HG02938 (cell line): ENCODE measurements around the gene DLG2.

ENCODE experiments used
- ATAC-seq: cut with Tn5 transposase; IDR thresholded peaks from one replicate; pipeline ENCODE4 v1.9.1; 2021; ENCODE audit warnings: mild to moderate bottlenecking, moderate library complexity; ENCODE audit not compliant: unreplicated experiment

Gene DLG2

DNA sequence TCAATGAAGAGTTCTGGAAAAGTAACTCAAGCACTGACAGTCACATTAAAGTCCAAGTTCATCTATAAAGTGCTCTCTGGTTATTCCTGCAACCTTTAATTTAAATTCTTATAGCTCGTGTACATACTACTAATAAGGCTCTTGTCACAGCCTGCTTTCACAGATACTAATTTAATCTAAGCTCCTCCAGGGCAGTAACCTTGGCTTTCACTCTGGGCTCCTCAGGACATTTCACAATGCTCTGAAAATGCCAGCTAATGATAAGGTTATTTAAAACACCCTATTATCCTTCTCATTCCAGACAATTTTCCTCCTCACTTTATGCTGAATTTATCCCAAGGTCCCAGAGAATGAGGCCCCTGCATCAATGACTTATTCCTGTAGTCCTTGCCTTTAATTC, 2098.3 kb downstream of the DLG2 start:
- ATAC-seq: no peak

DNA sequence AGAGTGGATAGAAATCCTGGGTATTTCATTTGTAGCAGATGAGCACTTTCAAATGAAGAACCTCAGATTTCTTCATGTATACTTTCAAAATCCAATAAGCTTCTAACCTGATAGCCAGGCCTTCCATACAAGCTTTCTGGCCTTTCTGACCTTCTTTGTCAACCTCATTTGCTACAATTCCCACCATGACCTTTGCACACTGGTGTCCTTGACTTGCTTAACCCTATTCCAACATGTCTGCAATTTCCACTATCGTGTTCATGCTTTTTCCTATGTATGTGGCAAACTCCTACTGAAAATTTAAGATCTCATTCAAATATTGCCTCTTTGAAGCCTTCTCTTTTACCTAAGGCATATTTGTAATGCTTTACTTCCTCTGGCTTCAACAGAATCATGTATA, 2098.9 kb downstream of the DLG2 start:
- ATAC-seq: no peak

DNA sequence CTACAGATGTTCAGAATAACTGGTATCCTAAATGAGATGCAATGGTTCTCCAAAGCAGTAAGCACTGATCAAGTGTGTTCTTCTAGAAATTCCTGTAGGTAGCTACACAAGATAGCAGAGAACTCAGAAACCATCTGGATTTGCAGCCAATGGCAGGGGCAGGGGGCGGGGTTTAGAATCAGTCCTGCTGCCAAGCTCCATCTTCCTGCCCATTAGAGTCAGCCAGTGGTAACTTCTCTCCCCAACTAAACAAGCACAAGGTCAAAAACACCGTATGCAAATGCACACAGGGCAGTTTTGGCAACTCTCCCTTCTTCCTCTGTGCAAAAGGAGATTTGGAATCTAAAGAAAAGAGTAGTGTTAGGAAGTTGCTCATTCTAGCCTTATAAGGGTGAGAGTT, 2103.5 kb downstream of the DLG2 start:
- ATAC-seq: no peak

DNA sequence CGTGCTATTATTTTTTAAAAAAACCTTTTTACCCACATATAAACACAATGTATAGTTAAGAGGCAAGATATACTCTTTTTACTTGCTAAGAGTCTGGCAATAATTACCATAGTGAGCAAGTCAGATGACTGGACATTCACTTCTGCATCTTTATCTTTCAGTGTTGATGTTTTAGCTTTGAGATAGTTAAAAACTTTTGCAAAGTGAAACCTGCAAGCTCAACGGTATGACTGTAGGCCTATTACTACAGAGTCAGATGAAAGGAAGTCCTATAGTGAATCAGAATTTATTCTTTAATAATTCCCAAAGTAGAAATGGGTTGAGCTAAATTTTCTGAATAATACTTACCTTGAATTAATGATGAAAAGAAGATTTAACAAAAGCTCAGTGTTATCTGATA, 2104.2 kb downstream of the DLG2 start:
- no peak for ATAC-seq

DNA sequence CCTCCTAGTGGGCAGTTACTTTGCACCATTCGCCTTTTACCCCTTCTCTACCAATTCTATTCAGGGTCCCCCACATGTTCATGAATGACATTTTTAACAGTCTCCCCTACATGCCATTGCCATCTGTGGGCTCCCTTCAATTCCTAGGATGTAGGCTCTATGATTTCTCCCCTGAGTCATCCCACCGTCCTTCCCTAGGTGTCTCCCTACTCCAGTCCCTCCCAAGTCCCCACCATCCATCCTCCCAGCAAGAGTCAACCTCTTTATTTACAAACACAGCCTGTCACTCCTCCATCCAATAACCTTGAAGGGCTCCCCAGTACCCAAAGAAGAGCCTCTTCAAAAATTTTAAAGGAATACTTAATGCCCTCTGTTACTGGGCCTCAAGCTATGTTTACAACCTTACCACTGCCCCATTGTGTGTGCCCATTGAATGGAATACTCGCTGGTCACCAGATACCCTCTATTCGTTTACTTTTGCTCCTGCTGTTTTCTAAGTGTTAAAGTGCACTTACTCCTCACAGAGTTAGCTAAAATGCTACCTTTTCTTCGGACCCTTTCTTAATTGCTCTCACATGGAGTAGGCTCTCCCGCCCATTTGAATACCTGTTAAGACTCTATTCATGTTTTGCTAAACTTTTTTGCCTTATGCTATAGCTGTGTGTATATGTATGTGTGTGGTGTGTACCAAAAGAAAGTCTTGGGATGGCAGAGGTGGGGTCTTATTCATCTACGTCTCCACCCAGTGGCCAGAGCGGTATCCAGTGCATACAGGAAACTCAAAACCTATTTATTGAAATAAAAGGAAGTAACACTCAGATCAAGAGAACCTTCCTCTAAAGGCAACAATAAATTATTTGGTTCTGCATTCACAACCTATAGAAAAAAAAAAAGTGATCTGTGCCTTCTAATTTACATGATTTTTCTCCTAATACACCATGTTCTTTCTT, 2105.2 kb downstream of the DLG2 start:
- ATAC-seq: no peak

DNA sequence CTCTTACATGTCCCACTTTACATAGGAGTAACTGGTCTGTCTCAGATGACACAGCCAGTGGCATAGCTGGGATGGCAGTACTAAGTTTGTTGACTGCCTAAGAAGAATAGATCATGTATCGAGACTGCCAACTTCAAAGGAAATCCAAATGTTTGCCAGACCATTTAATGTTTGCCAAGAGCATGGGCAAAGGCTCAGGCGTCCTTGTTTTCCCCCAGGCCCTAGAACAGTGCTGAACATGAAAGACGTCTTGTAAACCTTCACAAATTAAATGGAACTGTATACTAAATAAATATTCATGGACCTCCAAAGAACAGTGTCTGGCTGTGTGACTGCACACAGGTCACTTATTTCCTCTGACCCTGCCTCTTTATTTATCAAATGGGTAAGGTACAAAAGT, 2106.3 kb downstream of the DLG2 start:
- ATAC-seq: no peak

DNA sequence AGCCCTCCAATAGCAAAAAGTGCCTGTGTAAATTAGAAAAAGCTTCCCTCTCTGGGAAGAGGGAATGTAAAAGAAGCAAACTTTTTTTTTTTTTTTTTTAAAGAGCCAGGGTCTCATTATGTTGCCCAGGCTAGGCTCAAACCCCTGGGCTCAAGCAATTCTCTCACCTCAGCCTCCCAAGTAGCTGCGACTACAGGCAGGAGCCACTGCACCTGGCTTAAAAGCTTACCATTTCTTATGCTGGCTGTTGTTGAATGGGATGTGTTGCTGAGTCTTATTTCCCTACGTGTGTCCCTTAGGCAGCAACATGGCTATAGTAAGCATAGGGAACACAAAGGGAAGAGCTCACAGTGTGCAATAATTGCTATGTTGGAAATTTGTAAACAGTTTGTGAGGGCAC, 2115.5 kb downstream of the DLG2 start:
- no peak for ATAC-seq

DNA sequence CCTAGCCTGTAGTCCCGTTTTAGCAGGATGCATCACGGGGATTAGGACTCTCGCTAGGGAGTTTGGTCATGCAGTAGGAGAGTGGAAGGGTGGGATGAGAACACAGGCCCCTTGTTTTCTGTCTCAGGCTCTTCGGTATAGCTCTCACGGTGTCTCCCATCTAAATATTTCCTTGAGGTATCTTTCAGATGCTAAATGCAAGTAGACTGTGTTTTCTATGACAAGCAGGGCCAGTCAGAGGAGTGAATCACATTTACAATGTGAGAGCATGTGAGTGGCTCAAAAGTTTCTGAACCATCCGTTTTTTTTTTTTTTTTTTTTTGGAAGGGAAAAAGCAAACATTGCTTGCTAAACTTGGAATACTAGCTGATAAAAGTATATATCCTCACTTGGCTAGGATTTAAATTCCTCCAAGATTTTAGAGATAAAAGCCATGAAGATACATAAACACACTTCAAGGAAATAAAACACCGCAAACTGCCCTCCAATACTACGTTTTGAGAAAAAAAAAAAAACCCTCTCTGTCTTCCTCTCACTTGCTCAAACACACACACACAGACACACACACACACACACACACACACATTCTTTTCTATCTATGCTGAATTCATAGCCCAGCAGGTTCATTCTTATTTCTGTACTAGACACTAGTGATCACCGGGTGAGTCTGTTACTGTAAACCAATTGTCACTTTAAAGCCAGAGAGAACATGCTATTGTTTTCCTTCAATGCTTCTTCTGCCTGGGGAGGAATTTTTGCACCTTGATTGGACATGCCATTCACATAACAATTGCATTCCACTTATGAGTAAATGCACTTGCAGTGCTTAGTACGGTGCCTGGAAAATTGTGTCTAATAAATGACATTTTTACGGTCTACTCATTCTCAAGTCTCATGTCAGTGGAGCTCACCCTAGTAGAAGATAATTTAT, 2116.3 kb downstream of the DLG2 start:
- ATAC-seq: no peak

DNA sequence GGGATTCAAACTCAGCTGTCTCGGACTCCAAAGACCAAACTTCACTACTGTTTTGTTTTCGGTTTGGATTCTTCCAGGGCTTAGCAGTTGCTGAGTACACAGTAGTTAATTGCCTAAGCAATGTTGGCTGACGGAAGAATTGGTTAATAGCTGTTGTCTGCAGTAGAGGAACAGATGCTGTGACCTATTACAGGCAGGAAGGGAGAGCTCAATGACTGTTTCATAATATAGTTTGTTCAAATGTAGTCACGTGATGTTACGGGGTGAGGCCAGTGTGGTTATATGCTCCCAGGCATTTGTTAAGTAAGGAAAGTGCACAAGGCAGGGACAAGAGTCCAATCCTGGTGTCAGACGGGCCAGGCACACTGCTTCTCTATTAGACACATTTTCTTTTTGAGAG, 2118.3 kb downstream of the DLG2 start:
- no peak for ATAC-seq

DNA sequence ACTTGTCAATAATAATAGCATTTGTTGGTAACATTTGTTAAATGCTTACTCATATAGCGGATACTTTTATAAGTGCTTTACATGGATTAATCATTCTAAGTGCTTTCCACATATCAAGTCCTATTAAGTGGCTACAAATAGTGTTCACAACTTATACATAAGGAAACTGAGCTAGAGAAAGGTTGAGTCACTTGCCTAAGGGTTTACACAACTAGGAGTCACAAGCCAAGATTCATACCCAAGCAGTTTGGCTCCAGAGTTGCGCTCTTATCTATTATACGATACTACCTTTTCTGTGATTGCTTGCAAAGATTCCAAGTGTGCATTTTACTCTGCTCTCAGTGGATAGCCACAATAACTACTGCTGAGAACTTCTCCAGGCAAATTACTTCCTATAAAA, 2125.1 kb downstream of the DLG2 start:
- ATAC-seq: no peak

DNA sequence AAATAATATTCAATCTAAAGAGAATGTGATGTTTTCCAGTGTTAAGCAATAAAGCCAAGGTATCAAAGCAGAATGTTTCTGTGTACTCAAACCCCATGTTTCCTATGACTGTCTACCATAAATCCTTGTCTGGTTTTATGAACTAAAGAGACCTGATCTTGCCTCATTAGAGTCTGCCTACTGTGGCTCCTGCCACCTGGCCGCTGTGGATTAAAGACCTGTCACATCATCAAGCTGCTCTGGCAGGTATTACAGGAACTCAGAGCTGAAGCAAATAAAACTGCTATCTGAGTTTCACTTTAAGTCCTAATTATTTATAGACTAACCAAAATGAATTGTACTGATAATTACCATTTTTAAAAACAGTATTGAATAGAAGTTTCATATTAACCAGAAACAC, 2133.2 kb downstream of the DLG2 start:
- ATAC-seq: no peak

DNA sequence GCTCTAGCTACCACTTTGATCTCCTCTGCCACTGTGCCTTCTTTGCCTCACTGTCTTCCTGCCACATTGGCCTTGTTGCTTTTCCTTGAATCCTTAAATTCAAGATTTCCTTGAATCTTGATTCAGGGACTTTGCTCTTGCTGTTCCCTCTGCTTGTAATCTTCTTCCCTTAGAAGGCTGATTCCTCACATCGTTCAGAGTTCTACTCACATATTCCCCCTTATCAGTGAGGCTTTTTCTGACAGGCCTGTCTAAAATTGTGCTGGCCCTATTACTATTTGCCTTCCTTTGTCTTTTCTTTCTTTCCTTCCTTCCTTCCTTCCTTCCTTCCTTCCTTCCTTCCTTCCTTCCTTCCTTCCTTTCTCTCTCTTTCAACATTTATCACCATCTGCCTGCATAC, 2134.1 kb downstream of the DLG2 start:
- ATAC-seq: no peak

DNA sequence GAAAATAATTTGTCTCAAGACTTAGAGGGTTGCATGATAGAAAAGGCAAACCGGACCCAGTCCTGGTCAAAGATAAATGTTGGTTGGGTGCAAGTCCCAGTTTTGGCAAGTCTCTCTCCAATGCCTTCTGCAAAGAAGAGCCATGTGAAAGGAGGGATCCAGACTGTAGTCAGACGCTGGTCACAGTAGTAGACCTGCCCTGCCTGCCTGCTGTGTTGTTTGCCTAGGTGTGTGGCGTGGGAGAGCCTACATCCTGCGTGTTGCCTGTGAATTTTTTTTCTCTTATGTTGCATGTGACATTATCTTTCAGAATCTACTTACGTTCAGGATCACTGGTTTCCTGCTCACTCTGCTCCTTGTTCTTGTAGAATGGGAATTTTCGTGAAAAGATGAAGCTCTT, 2143.3 kb downstream of the DLG2 start:
- no peak for ATAC-seq

DNA sequence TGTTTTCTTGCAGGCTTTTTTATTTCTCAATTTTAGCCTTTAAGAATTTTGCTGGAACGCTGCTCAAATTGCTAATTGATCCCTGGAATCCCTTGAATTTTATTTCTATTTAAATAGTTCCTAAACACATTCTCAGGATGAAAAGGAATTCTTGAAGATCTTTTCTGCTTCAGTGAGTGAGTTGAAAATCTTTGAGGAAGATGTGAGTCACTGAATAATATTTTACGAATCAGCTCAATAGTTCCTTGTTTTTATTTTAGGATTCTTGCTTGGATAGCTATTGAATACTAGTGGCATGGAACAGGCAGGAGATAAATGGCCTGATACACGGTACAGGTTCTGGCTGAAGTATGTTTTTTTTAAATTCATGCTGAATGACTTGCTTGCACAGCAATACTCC, 2146.3 kb downstream of the DLG2 start:
- ATAC-seq: no peak

DNA sequence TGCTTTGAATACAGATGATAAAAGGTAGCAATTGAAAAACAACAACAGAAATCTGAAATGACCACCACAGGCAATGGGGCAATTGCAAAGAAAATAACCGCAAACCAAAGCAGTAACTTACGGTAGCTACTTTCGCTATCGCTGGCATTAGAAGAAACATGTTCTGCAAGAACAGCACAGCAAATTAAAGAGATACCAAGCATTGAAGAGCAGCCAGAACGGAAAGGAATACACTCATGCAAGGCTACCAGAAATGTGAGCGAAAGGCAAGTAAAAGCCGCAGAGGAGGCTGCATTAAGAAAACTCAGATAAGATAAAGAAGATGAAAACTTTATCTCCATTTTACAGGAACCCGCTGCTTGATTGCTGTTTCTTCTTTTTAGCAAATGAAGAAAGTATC, 2146.9 kb downstream of the DLG2 start:
- ATAC-seq: no peak

DNA sequence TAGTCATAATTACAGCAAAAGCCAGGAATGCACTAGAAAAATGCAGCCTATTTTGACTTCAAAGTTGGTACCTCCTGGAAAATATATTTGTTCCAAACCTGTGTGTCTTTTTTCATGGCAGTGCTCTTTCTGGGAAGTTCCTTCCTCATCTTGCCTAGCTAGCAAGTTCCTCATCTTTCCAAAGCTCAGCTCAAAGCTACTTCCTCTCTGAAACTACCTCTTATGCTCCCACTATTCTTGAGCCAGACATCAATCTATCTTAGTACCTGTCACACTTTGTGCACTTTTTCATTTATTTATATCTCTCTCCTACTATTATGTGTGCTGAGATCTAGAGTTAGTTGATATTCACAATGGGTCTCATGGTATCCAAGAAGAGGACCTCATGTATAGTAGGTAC, 2149.4 kb downstream of the DLG2 start:
- no peak for ATAC-seq

DNA sequence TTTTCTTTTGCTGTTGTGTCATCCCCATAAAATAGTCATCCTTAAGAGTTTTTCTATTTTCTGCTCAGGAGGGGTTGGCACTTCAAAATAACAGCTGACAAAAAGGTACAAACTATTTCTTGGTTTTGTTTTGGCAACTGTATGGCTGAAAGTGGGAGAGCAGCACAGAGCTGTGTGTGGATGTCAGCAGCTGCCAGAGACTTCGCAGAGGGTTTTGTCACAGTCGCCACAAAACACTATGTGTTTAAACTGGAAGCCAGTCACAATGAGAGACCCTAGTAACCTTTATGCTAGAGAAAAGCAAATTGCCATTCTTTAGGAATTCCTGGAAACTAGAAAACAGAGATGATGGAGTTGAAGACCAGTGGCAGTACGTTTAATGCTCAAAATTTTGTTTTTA, 2151.4 kb downstream of the DLG2 start:
- no peak for ATAC-seq

DNA sequence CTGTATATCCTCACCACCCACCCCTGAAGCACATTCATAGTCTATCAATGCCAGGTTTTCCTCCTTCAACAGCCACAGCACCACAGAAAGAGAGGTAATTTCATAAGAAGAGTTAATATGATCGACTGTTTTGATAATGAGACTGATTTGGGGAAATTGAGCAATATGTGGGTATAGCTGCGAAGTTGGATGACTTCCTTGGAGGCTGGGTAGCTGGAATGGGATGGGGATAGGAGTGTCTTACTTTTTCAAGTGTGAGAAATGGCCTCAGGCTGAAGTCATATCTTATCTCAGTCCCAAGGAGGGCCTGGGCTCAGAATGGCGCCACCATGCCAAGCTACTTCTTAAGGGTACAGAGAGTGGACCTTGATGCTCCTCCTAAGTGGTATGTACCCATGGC, 2153.4 kb downstream of the DLG2 start:
- no peak for ATAC-seq

DNA sequence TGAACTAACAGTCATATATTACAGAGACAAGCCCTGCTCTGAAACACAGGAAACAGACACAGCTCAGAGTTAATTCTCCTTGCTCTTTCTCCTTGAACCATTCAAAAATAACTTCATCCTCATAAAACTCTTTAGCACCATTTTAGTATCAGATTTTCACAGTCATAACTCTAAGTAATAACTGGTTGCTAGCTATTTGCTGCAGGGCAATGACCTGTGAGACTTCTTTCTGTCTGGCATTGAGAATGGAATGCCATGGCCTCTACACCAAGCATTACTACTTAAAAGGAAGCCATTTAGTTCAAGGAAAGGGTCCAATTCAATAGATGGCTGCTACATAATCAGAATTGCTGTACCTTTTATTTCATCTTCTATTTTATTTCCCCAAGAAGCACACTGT, 2154.3 kb downstream of the DLG2 start:
- no peak for ATAC-seq

DNA sequence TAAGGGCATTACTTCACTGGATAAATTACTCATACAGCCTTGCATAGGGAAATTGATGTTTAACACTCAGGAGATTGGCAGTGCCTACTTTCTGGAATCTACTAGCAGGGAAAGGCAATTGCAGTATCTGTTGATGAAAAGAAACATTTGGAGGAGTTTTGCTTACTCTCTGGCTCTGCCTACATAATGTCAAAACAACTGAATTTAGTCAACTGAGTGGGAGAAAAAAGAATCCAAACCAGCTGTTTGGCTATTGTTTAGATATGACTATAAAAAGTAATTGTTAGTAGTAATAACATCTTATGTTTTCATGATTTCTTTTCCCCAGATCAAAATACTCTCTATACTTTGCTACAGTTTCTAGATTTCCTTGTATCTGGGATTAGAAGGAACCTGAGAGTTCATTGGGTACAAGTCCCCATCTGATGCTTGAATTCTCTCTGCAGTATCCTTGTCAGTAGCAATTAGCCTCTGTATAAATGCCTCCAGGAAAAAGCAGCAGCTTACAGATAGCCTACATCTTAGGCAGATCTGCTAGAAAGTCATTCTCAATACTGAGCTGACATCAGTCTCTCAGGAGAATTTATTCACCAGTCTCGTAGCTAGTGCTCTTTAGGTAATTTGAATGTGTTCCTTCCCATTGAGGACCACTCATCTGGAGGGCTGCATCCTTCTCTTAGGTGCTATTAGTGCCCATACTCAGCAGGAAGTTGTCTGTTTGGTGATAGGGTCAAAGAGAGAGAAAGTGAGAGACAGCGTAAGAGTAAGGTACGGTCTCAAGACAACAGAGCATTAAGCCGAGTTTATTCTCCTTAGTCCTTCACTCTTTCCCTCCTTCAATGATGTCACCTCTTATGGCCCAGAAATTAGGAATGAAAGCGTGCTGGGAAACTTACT, 2155.1 kb downstream of the DLG2 start:
- no peak for ATAC-seq

DNA sequence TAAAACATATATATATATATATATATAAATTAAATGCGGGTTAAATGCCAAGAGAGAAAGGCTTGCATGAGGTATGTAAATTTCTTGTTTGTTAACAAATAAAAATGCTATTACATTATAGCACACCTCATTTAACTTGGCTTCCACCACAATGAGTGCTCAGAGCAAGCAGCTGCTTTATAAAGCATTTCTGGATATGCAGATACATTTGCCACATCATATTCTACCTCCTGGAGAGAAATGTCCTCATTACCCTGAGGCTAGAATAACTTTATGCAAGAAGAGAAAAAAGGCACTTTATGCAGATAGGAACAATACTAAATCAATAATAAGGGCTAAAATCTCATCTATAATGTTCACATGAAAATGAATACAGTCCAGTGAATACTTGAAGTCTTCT, 2159.3 kb downstream of the DLG2 start:
- ATAC-seq: no peak
